GF-D8 (cell line): ENCODE measurements around the gene LIPT2.
"Not testable (repeated sequence)": the region's sequence is repeated elsewhere in the genome, so short reads cannot be mapped to it uniquely, and the experiment has no call there.

Experiments used
- DNase-seq: peaks from one replicate; lab custom pipeline; 2025; lab: John Stamatoyannopoulos, UW

Gene LIPT2

GRCh38 chr11:74492974-74493790 is at the start of gene LIPT2:
Gene LIPT2 (minus strand): TSS chr11:74493724. CDS start chr11:74493703, 21 bp downstream.
- peak; percentile 88 for DNase-seq

- DNase-seq = no peak
Observed at GRCh38 chr11:74541466-74541865, 47.9 kb upstream of the LIPT2 start.

DNA sequence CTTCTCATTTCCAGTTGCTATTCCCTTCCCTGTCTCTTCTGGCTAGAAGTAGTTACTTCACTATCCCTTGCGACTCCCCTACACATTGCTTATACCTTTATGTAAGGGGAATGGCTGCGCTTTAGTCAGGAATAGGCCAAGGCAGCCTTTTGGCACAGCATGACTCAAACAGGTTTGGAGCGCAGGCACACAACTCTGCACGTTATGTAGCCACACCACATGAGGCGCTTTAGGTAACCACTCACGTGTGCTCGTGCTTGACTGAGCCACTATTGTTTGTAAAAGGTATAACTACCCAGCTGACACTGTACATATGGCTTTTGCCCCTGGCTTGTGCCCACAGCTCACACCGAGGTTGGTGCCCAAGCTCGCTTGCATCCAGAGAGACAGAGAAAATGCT is 46.7 kb upstream of the LIPT2 start:
- no peak for DNase-seq

GRCh38 chr11:74538680-74539079 is 45.2 kb upstream of the LIPT2 start:
- DNase-seq = no peak

GRCh38 chr11:74535371-74536160 is 42.0 kb upstream of the LIPT2 start:
- DNase-seq = no peak

DNA sequence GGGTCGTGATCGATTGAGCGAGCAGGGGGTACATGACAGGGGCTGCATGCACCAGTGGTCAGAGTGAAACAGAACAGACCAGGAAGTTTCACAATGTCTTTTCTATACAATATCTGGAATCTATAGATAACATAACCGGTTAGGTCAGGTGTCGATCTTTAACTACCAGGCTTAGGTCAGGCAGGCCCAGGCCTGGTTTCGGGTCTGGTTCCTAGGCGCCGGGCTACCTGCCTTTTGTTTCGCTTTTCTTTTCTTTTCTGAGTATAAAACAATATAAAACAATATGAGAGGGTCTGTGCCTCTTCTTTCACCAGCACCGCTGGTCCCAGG is 41.4 kb upstream of the LIPT2 start:
- not testable (repeated sequence) for DNase-seq

DNA sequence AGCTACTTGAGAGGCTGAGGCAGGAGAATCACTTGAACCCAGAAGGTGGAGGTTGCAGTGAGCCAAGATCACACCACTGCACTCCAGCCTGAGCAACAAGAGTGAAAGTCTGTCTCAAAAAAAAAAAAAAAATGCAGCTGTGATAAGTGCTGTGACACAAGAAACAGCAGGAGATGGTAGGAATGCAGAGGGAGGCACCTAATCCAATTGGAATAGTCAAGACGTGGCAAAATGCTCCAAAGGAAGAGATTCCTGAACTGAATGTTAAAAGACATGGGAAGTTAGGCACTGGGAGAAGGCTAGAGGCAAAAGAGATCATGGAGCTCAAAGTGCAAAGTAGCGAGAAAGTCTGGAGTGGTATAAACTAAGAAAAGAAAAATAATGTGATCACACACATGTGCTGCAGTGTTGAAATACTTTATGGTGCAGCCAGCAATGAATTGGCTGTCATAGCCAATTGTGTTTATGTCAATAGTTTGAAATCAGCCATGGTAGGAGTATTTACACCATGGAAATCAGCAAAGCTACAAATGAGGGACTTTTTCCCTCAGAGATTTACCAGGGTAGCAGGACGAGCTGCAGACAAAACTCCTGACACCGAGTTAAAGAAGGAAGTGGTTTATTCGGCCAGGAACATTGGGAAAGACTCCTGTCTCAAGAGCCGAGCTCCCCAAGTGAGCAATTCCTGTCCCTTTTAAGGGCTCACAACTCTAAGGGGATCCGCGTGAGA is 40.9 kb upstream of the LIPT2 start:
- DNase-seq = peak; percentile 31

DNA sequence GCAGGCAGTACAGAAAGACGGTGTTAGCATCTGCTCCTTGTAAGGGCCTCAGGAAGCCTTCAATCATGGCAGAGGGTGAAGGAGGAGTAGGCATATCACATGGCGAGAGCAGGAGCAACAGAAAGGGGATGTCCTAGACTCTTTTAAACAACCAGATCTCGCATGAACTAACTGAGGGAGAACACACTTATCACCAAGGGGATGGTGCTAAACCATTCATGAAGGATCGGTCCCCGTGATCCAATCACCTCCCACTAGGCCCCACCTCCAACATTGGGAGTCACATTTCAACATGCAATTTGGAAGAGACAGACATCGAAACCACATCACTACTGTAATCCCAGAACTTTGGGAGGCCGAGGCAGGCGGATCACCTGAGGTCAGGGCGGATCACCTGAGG is 39.9 kb upstream of the LIPT2 start:
- no peak for DNase-seq

DNA sequence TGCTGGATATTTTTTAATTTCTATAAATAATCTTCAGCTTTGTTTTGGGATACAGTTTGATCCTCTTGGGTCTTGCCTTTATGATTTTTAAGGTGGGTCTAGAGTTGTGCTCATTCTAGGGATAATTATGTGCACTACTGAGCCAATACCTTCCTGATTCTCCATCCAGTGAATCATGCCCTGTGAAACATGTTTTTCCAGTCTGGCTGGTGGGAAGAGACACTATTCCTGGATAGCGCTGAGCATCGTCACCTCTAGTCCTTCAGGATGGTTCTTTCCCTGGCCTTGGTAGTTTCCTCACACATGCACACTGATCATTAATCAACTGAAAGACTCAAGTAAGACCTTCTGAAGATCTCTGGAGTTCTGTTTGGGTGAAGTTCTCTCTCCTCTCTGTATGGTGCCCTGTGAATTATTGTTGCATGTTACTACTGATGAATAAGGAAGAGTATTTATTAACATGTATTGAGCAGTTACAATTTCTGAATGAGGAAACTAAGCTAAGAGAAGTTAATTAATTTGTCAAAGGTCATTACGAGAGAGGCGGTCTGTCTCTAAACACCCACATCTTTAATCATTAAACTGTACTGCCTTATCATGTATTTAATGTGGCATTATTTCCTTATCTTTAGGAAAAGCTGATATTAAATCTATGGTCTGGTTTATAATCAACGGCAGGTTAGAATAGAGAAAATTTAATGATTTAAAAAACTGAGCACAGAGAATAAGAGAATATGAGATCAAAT is 39.1 kb upstream of the LIPT2 start:
- DNase-seq = no peak

DNA sequence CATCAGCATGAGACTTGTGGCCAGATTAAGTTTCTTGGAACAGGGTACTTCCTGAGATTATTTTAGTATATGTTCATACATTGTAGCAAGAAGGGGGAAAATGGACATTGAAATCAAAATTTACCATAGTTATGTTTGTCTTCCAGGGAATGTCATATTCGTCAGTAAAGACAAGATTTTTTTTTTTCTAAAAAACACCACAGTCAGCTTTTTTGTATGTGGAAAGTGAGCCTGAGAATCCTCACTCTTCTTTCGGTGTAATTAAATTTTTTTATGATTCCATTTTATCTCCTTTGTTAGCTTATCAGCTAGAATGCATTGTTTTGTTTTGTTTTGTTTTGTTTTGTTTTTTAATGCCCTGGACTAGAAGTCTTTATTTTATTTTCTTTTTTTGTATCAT is 31.5 kb upstream of the LIPT2 start:
- DNase-seq = no peak

GRCh38 chr11:74524501-74524900 is 31.0 kb upstream of the LIPT2 start:
- no peak for DNase-seq

DNA sequence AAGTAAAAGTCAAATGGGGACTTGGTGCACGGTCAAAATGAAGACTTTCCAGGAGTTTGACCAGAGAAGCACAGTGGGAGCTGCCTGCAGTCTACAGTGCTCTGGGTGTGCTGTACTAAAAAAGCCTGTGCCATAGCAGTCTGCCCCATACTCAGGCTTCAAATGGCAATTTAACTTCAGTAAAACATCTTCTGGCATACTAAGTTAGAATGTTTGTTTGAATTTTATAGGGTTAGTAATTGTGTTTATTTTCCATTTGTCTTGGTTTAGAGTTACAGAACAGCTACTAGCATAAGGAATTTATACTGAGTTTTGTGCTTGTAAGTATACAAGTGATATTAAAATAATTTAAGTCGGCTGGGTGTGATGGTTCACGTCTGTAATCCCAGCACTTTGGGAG is 29.3 kb upstream of the LIPT2 start:
- no peak for DNase-seq

- DNase-seq = no peak
Observed at GRCh38 chr11:74521666-74522252, 28.2 kb upstream of the LIPT2 start.

- DNase-seq = no peak
Observed at GRCh38 chr11:74520927-74521665, 27.6 kb upstream of the LIPT2 start.

- no peak for DNase-seq
Observed at GRCh38 chr11:74520316-74520715, 26.8 kb upstream of the LIPT2 start.

DNA sequence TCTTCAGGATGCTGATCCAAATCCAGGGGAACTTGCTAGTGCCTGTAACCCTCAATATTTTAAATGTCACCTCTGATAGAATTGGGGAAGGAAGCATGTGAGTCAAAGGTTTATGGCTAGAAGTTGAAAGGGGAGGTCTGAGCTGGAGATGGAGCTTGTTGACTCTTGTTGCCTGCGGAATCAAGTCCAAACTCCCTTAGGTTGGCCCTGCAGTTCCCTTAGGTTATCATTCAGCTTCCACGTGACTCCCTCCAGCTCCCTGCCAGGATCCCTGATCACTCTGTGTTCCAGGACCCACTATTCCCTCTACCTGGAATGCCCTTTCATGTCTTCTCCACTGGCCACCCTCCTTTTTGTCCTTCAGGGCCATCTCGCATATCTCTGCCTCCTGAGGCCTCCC is 26.2 kb upstream of the LIPT2 start:
- DNase-seq = no peak

- not testable (repeated sequence) for DNase-seq
Observed at GRCh38 chr11:74517592-74517991, 24.1 kb upstream of the LIPT2 start.

GRCh38 chr11:74507582-74507981 is 14.1 kb upstream of the LIPT2 start:
- DNase-seq = no peak

- DNase-seq = no peak
Observed at GRCh38 chr11:74506823-74507222, 13.3 kb upstream of the LIPT2 start.

DNA sequence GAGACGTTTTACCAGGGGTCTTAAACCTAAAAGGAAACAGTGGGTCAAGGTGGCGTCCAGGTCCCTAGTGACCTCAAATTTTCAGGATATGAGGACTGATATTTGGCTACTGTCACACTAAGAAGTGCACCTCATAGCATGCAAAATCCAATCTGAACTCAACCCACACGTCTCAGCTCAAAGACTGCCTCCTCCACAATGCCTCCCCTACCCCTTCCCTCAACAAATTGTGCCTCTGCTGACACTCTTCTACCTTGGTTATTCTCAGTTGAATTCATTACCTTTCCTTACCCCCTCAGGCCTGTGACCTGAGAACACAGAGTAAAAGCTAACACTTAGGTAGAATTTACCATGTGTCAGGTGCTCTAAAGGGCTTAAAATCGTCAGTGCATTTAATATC is 12.4 kb upstream of the LIPT2 start:
- DNase-seq = no peak

GRCh38 chr11:74504100-74504691 is 10.7 kb upstream of the LIPT2 start:
- DNase-seq = no peak
